PFSK-1 (cell line): Measurements from ENCODE around the gene SLC39A3.

Experiments
- FOXP2 ChIP-seq: optimal IDR thresholded peaks from 2 replicates; pipeline ENCODE3; 2011; ENCODE audit warnings: borderline replicate concordance, control low read depth, inconsistent platforms; ENCODE audit not compliant: insufficient read depth; ENCODE audit errors: extremely low read length, extremely low read depth
- POLR2AphosphoS5 ChIP-seq: IDR thresholded peaks from 2 replicates; pipeline ENCODE4 v1.6.1; 2012; ENCODE audit warnings: low read depth, mild to moderate bottlenecking, control low read depth, low read length, moderate library complexity
- SIN3A ChIP-seq: IDR thresholded peaks from 2 replicates; pipeline ENCODE4 v1.6.1; 2012; ENCODE audit warnings: mild to moderate bottlenecking, low read length, moderate library complexity, borderline replicate concordance; ENCODE audit not compliant: insufficient read depth
- TAF1 ChIP-seq: IDR thresholded peaks from 2 replicates; pipeline ENCODE4 v1.6.1; 2012; ENCODE audit warnings: low read length, control low read depth, borderline replicate concordance; ENCODE audit not compliant: insufficient read depth
- TF ChIP-seq, protein P1 (sequence below), 2 experiments: IDR thresholded peaks; 2 replicates each; pipeline versions ENCODE4 v1.6.1 to v1.8.0; 2011 to 2012; ENCODE audit warnings: low read depth in 2 of 2, low read length in 2 of 2, control low read depth in 1 of 2, inconsistent platforms in 1 of 2, mild to moderate bottlenecking in 1 of 2, moderate library complexity in 1 of 2; ENCODE audit not compliant: insufficient read depth in 1 of 2

Gene SLC39A3

DNA sequence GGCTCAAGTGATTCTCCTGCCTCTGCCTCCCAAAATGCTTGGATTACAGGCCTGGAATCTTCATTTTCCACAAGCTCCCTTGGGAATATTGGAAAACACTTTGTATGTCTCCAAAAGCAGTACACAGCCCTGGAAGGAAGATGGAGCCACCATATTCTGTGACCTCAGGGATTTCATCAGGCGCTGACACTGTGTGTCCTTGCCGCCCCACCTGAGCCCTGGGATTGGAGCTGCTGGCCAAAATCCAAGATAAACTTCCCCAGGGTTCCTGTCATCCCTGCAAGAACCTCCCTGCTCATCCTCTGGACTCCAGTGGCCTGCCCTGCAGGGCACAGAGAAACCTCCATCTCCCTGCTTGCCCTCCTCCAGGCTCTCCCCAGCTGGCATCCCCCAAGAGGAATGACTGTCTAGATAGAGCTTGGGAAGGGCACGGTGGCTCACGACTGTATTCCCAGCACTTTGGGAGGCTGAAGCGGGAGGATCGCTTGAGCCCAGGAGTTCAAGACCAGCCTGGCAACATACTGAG, 36.1 kb downstream of the SLC39A3 start:
- TF ChIP-seq POLR2AphosphoS5 (no peak), TAF1 (no peak), SIN3A (no peak), FOXP2 (no peak)
- TF ChIP-seq, protein P1, sequence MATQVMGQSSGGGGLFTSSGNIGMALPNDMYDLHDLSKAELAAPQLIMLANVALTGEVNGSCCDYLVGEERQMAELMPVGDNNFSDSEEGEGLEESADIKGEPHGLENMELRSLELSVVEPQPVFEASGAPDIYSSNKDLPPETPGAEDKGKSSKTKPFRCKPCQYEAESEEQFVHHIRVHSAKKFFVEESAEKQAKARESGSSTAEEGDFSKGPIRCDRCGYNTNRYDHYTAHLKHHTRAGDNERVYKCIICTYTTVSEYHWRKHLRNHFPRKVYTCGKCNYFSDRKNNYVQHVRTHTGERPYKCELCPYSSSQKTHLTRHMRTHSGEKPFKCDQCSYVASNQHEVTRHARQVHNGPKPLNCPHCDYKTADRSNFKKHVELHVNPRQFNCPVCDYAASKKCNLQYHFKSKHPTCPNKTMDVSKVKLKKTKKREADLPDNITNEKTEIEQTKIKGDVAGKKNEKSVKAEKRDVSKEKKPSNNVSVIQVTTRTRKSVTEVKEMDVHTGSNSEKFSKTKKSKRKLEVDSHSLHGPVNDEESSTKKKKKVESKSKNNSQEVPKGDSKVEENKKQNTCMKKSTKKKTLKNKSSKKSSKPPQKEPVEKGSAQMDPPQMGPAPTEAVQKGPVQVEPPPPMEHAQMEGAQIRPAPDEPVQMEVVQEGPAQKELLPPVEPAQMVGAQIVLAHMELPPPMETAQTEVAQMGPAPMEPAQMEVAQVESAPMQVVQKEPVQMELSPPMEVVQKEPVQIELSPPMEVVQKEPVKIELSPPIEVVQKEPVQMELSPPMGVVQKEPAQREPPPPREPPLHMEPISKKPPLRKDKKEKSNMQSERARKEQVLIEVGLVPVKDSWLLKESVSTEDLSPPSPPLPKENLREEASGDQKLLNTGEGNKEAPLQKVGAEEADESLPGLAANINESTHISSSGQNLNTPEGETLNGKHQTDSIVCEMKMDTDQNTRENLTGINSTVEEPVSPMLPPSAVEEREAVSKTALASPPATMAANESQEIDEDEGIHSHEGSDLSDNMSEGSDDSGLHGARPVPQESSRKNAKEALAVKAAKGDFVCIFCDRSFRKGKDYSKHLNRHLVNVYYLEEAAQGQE (IDR thresholded peaks at IDR 0.05; ENCODE audit: insufficient read depth in 1 of 2, low read depth in 2 of 2, low read length in 2 of 2): no peak

DNA sequence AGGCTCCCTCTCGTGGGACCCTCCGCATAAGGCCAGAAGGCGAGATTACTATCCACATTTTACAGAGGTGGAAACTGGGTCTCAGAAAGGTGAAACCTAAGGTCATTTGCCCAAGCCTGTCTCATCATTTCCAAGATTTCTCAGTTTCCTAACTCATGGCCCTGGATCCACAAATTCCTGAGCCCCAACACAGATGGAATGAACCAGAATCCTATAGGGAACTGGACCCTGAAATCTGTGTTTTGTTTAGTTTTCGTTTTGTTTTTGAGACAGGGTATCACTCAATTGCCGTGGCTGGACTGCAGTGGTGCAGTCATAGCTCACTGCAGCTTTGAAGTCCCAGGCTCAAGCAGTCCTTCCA, 36.8 kb downstream of the SLC39A3 start:
- TF ChIP-seq FOXP2 (no peak), POLR2AphosphoS5 (no peak), TAF1 (no peak), SIN3A (no peak)
- TF ChIP-seq, protein P1 (IDR thresholded peaks at IDR 0.05; ENCODE audit: insufficient read depth in 1 of 2, low read depth in 2 of 2, low read length in 2 of 2): no peak

DNA sequence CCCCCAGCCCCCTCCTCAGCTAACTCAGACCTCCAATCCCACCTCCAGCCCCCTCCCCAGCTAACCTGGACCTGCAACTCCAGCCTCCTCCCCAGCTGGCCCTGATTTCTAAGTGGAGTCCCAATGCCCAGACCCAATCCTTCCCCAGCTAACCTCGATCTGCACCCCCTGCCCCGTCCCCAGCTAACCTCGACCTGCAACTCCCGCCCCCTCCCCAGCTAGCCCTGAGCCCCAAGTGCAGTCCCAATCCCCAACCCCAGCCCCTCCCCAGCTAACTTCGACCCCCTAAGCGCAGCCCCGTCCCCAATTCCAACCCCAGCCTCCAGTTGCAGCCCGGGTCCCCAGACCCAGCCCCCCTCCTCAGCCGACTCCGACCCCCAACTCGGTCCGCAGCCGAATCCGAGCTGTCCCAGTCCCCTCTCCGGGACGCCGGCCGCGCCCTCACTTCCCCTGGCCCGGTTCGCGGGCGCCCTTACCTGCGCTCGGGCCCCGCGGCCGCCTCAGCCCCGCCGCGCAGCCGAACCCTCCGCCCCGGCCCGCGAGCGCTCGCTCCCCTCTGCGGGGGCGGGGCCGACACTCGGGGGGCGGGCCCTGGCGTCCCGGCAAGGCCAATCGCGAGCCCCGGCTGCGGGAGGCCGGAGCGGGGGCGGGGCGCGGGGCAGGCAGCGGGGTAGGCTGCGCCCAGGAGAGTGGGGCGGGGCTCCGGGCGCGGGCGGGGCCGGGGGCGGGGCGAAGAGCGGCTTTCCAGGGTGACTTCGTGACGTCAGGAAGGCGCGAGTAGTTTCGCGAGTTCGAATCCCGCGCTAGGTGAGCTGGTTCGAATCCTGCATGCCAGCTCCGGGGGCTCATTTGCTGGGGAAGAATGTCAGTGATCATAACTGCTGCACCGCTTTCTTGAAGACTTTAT, 37.4 kb downstream of the SLC39A3 start, which contains the start of gene GNG7:
GNG7 (minus strand) TSS at position 525 of the 907 bp plus-strand sequence. CDS start 182,006 bp downstream, outside the sequence.
- TF ChIP-seq, protein P1 (IDR thresholded peaks at IDR 0.05; ENCODE audit: insufficient read depth in 1 of 2, low read depth in 2 of 2, low read length in 2 of 2): no peak
- TF ChIP-seq POLR2AphosphoS5: peak; percentile 22; the same call in 1 of the 2 replicates

DNA sequence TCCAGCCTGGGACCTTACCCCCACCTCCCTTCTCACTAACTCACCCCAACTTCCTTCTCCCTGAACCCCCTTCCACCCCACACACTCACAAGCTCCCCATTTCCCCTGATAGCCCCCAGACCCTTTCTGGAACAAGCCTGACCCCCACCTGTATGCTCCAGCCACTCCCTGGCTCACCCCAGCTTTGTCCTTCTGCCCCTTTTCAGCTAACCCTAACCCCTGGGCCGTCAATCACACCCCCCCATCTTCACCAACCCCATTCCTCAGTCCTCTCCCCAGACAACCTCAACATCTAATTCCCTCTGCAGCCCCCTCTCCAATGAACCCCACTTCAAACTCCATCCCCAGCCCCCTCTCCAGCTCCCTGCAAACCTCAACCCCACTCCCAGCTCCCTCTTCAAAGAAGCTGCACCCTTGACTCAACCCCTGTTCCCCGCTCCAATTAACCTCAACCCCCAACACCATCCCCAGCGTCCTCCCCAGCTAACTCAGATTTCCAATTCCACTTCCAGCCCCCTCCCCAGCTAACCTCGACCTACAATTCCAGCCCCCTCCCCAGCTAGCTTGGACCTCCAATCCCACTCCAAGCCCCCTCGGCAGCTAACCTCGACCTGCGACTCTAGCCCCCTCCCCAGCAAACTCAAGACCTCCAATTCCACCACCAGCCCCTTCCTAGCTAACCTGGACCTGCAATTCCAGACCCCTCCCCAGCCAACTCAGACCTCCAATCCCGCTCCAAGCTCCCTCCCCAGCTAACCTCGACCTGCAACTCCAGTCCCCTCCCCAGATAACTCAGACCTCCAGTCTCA, 38.3 kb downstream of the SLC39A3 start:
- TF ChIP-seq SIN3A (no peak), FOXP2 (no peak), POLR2AphosphoS5 (no peak), TAF1 (no peak)
- TF ChIP-seq, protein P1 (IDR thresholded peaks at IDR 0.05; ENCODE audit: insufficient read depth in 1 of 2, low read depth in 2 of 2, low read length in 2 of 2): no peak
